Muscle layer of duodenum (tissue), 2 donors: ENCODE results near the gene HDLBP.

Experiments used
- H3K27ac ChIP-seq: one replicate; pipeline ENCODE4 v1.7.0; 2013; ENCODE audit warnings: mild to moderate bottlenecking, low read length
- H3K27me3 ChIP-seq: one replicate; pipeline ENCODE4 v1.7.0; 2013; ENCODE audit warnings: low read depth, mild to moderate bottlenecking, control low read depth, low read length
- H3K36me3 ChIP-seq, 2 donors: one replicate each; pipeline ENCODE4 v1.7.0; 2013; ENCODE audit warnings: low read length in 2 of 2, control low read depth in 1 of 2, mild to moderate bottlenecking in 1 of 2; ENCODE audit not compliant: insufficient read depth in 2 of 2, control insufficient read depth in 1 of 2
- H3K4me1 ChIP-seq, 2 donors: one replicate each; pipeline ENCODE4 v1.7.0; 2013; ENCODE audit warnings: low read length in 2 of 2, mild to moderate bottlenecking in 2 of 2, control low read depth in 1 of 2, moderate library complexity in 1 of 2; ENCODE audit not compliant: insufficient read depth in 2 of 2, control insufficient read depth in 1 of 2
- H3K4me3 ChIP-seq, 2 donors: one replicate each; pipeline ENCODE4 v1.7.0; 2013; ENCODE audit warnings: low read length in 2 of 2, low read depth in 1 of 2, mild to moderate bottlenecking in 1 of 2
- H3K9me3 ChIP-seq, 2 donors: one replicate each; pipeline ENCODE4 v1.7.0; 2013; ENCODE audit warnings: low read length in 2 of 2, control low read depth in 1 of 2, mild to moderate bottlenecking in 1 of 2; ENCODE audit not compliant: control insufficient read depth in 1 of 2
- donor health status: healthy.

HDLBP gene

GRCh38 chr2:241241669-241242068 lies 73.8 kb downstream of the HDLBP start:
- H3K9me3 ChIP-seq = no peaks in the 10 kb centered on the region
- no peaks in the 10 kb centered on the region for H3K27me3 ChIP-seq
- H3K27ac ChIP-seq = no peak overlapping the region
- H3K4me3 ChIP-seq = no peak overlapping the region
- peaks cover 84% of the 10 kb centered on the region in 2 donors for H3K36me3 ChIP-seq
- no peaks in the 10 kb centered on the region for H3K4me1 ChIP-seq

DNA sequence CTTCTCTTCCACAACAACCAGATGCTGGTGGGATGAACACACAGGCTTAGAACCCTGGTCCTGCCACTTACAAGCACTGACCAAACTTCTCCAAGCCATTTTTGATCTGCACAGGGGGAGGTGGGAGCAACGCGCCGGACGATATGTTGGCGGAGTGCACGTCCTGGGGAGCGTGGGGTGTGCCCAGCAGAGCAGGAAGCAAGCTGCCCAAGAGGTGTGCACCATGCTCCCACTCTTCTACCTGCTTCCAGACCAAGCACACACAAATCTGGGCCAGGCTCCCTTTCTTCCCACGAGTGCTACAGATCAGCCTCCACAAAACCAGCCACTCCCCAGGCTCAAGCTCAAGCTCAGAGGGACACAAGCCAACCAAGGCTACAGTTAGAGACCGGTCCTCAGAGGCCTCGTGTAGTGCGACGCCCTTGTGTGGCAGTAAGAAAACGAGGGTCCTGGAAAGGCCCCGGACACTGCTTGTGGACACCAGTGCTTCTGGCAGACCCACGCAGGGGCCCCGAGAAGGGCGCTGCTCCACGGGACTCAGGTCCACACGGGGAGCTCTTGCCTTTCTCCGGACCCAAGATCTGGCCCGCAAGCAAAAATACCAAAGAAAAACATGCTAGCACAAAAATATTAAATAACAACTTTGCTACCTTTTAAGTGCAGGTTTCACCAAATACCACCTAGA lies 75.0 kb downstream of the HDLBP start:
- H3K27me3 ChIP-seq = no peaks in the 10 kb centered on the region
- H3K27ac ChIP-seq = no peak overlapping the region
- no peaks in the 10 kb centered on the region for H3K4me1 ChIP-seq
- no peaks in the 10 kb centered on the region for H3K9me3 ChIP-seq
- H3K36me3 ChIP-seq = peaks cover 84 to 85% of the 10 kb centered on the region in 2 donors
- H3K4me3 ChIP-seq = no peak overlapping the region

DNA sequence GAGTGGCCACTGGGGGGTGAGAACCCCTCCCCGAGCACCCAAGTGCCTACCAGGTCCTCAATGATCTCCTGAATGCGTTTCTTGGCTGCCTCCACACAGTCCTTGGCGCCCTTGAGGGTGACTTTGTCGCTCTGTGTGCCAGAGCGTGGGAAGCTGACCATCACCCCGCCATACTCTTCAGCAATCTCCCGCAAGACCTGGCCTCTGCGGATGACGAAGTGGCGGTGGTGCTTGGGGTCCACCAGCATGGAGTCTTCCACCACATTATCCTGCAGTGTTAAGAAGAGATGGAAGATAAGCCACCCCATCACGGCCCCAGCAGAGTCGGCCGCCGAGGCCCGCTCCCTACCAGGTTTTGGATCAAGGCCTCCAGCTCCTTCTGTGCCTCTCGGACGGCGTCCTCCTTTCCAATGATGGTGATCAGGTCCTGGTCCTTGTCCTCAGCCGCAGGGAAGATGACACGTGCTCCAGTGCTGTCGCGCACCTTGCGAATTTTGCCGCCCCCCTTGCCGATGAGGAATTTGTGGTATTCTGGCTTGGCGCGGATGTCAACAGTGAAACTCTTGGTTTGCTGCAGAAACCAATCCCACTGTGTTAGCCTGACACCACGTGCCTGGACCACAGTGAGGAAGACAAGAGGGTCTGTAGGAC lies 75.8 kb downstream of the HDLBP start:
- no peak overlapping the region for H3K27ac ChIP-seq
- peaks cover 87 to 93% of the 10 kb centered on the region in 2 donors for H3K36me3 ChIP-seq
- no peaks in the 10 kb centered on the region for H3K27me3 ChIP-seq
- no peaks in the 10 kb centered on the region for H3K9me3 ChIP-seq
- H3K4me1 ChIP-seq = no peaks in the 10 kb centered on the region
- H3K4me3 ChIP-seq = no peak overlapping the region

DNA sequence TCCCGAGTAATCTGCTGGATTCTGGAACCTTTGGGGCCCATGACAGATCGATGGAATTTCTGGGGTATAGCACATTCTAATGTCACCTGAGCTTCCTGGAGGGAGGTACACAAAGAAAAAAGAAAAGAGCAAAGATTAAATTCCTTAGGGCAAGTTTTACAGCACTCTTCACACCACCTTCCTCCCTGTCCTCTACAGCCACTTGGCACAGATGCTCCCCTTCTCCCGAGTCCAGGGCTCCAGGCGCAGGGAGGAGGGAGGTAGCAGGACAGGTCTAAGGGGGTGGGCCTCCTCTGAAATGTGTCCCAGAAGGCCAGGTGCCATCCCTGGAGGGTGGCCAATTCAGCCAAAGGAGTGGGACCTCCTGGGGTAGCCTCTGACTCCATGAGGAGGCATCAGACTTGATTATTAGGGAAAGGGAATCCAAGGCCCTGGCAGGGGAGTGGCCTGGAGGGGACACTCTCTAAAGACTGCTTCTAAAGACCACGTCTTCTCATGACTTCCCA lies 76.7 kb downstream of the HDLBP start:
- H3K9me3 ChIP-seq = no peaks in the 10 kb centered on the region
- H3K27me3 ChIP-seq = no peaks in the 10 kb centered on the region
- no peak overlapping the region for H3K4me3 ChIP-seq
- H3K27ac ChIP-seq = no peak overlapping the region
- H3K4me1 ChIP-seq = no peaks in the 10 kb centered on the region
- H3K36me3 ChIP-seq = peaks cover 92 to 94% of the 10 kb centered on the region in 2 donors

DNA sequence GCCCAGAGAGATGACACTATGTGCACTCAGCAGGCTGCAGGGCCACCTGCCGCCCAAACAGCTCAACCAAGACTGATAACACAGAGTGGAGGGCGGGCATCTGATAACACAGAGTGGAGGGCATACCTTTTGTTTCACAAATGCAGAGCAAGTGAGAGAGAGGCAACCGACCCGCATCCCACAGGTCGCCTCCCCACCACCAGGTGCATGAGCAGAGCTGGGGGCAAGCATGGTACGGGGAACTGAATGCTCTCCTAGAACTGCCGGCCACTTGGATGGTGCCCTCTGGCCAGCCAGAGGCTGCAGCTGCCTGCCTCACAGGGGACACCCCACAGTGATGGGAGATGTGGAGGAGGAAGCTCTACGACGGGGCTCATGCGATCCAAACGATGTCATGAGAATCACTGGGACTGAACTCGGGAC lies 77.5 kb downstream of the HDLBP start:
- Histone ChIP-seq H3K27ac (no peak overlapping the region), H3K9me3 (no peaks in the 10 kb centered on the region)

GRCh38 chr2:241237047-241237446 lies 78.4 kb downstream of the HDLBP start:
- H3K9me3 ChIP-seq = no peaks in the 10 kb centered on the region
- no peak overlapping the region for H3K4me3 ChIP-seq
- H3K27ac ChIP-seq = no peak overlapping the region
- H3K27me3 ChIP-seq = no peaks in the 10 kb centered on the region
- no peaks in the 10 kb centered on the region for H3K4me1 ChIP-seq
- H3K36me3 ChIP-seq = peaks cover 90 to 92% of the 10 kb centered on the region in 2 donors

More for the DNA sequence above, 77.5 kb downstream of the HDLBP start:
- Histone ChIP-seq H3K4me3 (no peak overlapping the region), H3K4me1 (no peaks in the 10 kb centered on the region), H3K27me3 (no peaks in the 10 kb centered on the region), H3K36me3 (peaks cover 92 to 93% of the 10 kb centered on the region in 2 donors)

DNA sequence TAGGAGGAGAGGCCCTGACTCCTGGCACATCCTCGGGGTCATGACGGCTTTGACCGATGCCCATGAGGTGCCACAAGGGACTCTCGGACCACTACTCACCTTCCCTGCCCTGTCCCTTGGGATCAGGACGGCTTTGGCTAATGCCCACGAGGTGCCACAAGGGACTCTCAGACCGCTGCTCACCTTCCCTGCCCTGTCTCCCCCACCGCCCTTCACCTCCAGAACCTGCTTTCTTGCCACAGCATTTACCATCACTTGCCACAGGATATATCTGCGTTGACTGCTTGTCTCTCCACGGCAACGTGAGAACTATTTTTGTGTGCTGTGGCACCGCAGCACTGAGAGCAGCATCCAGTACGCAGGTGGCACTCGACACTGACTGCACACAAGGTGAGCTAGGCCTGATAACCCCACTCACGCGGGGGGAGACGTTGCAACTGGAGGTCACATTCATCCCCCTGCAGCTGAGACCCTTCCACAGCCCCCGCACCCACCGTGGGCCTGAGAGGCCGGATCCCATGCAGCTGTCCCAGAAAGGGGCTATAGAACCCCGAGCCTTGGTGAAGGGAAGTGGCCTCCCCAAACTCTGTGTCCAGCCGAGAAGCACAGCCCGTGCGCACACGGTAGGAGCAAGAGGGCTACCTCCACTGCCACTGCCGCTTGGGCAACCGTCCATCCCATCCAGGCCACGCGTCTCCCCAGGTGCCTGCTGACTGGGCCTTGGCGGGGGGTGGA lies 79.4 kb downstream of the HDLBP start:
- Histone ChIP-seq H3K27me3 (no peaks in the 10 kb centered on the region), H3K27ac (no peak overlapping the region)

GRCh38 chr2:241234962-241235740 lies 80.3 kb downstream of the HDLBP start:
- no peaks in the 10 kb centered on the region for H3K4me1 ChIP-seq
- H3K9me3 ChIP-seq = no peaks in the 10 kb centered on the region
- peaks cover 91 to 98% of the 10 kb centered on the region in 2 donors for H3K36me3 ChIP-seq
- H3K27ac ChIP-seq = no peak overlapping the region
- no peak overlapping the region for H3K4me3 ChIP-seq
- H3K27me3 ChIP-seq = no peaks in the 10 kb centered on the region

More for the DNA sequence above, 79.4 kb downstream of the HDLBP start:
- H3K36me3 ChIP-seq = peaks cover 93 to 96% of the 10 kb centered on the region in 2 donors
- H3K4me1 ChIP-seq = no peaks in the 10 kb centered on the region
- no peak overlapping the region for H3K4me3 ChIP-seq
- no peaks in the 10 kb centered on the region for H3K9me3 ChIP-seq

GRCh38 chr2:241234066-241234790 lies 81.2 kb downstream of the HDLBP start:
- Histone ChIP-seq H3K27me3 (no peaks in the 10 kb centered on the region), H3K36me3 (peaks cover 89 to 97% of the 10 kb centered on the region in 2 donors), H3K27ac (no peak overlapping the region)

GRCh38 chr2:241232736-241233575 lies 82.5 kb downstream of the HDLBP start:
- no peaks in the 10 kb centered on the region for H3K4me1 ChIP-seq
- H3K27me3 ChIP-seq = no peaks in the 10 kb centered on the region
- no peak overlapping the region for H3K4me3 ChIP-seq
- H3K36me3 ChIP-seq = peaks cover 89 to 97% of the 10 kb centered on the region in 2 donors
- no peak overlapping the region for H3K27ac ChIP-seq
- H3K9me3 ChIP-seq = no peaks in the 10 kb centered on the region

More at GRCh38 chr2:241234066-241234790, 81.2 kb downstream of the HDLBP start:
- Histone ChIP-seq H3K9me3 (no peaks in the 10 kb centered on the region), H3K4me3 (no peak overlapping the region), H3K4me1 (no peaks in the 10 kb centered on the region)
